H1 (cell line): ENCODE measurements around the gene FKBP8.

Experiments used
- CEBPB ChIP-seq: IDR thresholded peaks from 2 replicates; pipeline ENCODE4 v1.6.1; 2012; ENCODE audit warnings: low read depth, low read length
- EP300 ChIP-seq, 2 experiments: IDR thresholded peaks; 1 replicate in 1 of 2; 2 replicates in 1 of 2; pipeline ENCODE4 v1.6.1; 2011 to 2012; ENCODE audit warnings: low read depth in 2 of 2, low read length in 2 of 2, mild to moderate bottlenecking in 2 of 2, borderline replicate concordance in 1 of 2, inconsistent platforms in 1 of 2, moderate library complexity in 1 of 2
- HDAC6 ChIP-seq: IDR thresholded peaks from one replicate; pipeline ENCODE4 v1.7.1; 2012; ENCODE audit warnings: low read depth, mild to moderate bottlenecking, inconsistent platforms, low read length, moderate library complexity
- JUND ChIP-seq: IDR thresholded peaks from 2 replicates; pipeline ENCODE4 v1.6.1; 2011; ENCODE audit warnings: mild to moderate bottlenecking, improper control_type of control experiment, low read length
- MAX ChIP-seq: IDR thresholded peaks from 2 replicates; pipeline ENCODE4 v1.6.1; 2012; ENCODE audit warnings: inconsistent platforms
- RAD21 ChIP-seq, 2 experiments: IDR thresholded peaks in 1 of 2; conservative IDR thresholded peaks in 1 of 2; 2 replicates each; pipeline ENCODE4 v1.6.1; 2011; ENCODE audit warnings: low read depth in 2 of 2, low read length in 2 of 2, improper control_type of control experiment in 1 of 2, inconsistent platforms in 1 of 2, mild to moderate bottlenecking in 1 of 2, moderate library complexity in 1 of 2
- RFX5 ChIP-seq: IDR thresholded peaks from 2 replicates; pipeline ENCODE4 v1.6.1; 2011; ENCODE audit warnings: low read depth, low read length, improper control_type of control experiment, borderline replicate concordance
- TAF1 ChIP-seq: IDR thresholded peaks from 2 replicates; pipeline ENCODE4 v1.6.1; 2011; ENCODE audit warnings: mild to moderate bottlenecking, low read depth, low read length
- TF ChIP-seq, protein P1 (sequence below), 3 experiments: IDR thresholded peaks; 1 replicate in 2 of 3; 2 replicates in 1 of 3; pipeline versions ENCODE4 v1.5.1 to v1.6.1; 2011; ENCODE audit warnings: low read length in 3 of 3, mild to moderate bottlenecking in 3 of 3, inconsistent platforms in 2 of 3, low read depth in 1 of 3, moderate library complexity in 1 of 3; ENCODE audit not compliant: insufficient read depth in 1 of 3; ENCODE audit errors: control extremely low read depth in 1 of 3
- TF ChIP-seq, protein P2 (sequence below): IDR thresholded peaks from 2 replicates; pipeline ENCODE4 v1.6.1; 2012; ENCODE audit warnings: inconsistent platforms

DNA sequence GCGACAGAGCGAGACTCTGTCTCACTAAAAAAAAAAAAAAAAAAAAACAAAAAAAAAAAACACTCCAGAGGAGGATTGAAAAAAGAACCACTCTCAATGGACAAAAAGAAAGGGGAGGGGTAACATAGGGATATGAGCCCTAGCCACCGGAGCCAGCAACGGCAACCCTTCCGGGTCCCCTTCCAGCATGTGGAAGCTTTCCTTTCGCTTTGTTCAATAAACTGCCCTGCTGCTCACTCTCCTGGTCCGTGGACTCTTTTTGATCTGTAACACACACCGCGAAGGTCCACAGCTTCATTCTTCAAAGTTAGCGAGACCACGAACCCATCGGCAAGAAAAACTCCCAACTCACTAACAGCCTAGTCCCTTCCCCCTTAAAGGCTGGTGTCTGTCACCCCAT, 44.2 kb upstream of the FKBP8 start:
- TF ChIP-seq EP300 (IDR thresholded peaks at IDR 0.05; ENCODE audit: borderline replicate concordance in 1 of 2, low read depth in 2 of 2, low read length in 2 of 2) (no peak), TAF1 (no peak), RFX5 (no peak), JUND (no peak), HDAC6 (no peak), MAX (no peak), RAD21 (IDR thresholded peaks at IDR 0.05 in 1 of 2, conservative IDR thresholded peaks at IDR 0.05 in 1 of 2; ENCODE audit: low read depth in 2 of 2, low read length in 2 of 2) (no peak), CEBPB (no peak)
- TF ChIP-seq, protein P1, sequence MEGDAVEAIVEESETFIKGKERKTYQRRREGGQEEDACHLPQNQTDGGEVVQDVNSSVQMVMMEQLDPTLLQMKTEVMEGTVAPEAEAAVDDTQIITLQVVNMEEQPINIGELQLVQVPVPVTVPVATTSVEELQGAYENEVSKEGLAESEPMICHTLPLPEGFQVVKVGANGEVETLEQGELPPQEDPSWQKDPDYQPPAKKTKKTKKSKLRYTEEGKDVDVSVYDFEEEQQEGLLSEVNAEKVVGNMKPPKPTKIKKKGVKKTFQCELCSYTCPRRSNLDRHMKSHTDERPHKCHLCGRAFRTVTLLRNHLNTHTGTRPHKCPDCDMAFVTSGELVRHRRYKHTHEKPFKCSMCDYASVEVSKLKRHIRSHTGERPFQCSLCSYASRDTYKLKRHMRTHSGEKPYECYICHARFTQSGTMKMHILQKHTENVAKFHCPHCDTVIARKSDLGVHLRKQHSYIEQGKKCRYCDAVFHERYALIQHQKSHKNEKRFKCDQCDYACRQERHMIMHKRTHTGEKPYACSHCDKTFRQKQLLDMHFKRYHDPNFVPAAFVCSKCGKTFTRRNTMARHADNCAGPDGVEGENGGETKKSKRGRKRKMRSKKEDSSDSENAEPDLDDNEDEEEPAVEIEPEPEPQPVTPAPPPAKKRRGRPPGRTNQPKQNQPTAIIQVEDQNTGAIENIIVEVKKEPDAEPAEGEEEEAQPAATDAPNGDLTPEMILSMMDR (IDR thresholded peaks at IDR 0.05; ENCODE audit: control extremely low read depth in 1 of 3, insufficient read depth in 1 of 3, low read depth in 1 of 3, low read length in 3 of 3), result no peak
- TF ChIP-seq, protein P2, sequence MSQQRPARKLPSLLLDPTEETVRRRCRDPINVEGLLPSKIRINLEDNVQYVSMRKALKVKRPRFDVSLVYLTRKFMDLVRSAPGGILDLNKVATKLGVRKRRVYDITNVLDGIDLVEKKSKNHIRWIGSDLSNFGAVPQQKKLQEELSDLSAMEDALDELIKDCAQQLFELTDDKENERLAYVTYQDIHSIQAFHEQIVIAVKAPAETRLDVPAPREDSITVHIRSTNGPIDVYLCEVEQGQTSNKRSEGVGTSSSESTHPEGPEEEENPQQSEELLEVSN, result no peak
